ENCODE results near the gene KISS1. TPM values are rescaled to one million over a fixed set of nuclear protein-coding genes. Genes with fewer than 3 reads are reported as not detected.

Gene KISS1
- total RNA-seq, 6 experiments from 2014 or later = 2.6 to 4.3 (median 3.6) TPM

DNA sequence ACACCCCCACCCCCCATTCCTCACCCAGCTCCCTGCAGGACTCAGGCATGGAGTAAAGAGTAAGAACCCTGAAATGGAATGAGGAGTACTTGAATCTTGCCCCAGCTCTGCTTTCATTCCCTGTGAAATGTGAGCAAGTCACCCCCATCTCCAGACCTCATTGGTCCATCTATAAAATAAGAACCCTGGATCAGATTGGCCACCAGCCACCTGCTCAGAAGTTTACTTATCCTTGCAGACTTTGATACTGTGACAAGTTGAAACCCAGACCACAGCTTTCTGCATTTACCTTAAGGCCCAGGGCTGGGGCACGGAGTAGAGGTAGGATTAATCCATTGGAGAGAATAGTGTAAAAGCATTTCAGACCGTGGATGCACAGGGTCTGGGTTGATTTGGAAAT is 2.2 kb downstream of the KISS1 start:
- no peaks in the 10 kb centered on the region for H3K36me3 Mint-ChIP-seq (ENCODE audit: low read depth)
- no peak overlapping the region for H3K4me3 Mint-ChIP-seq
- H3K4me1 Mint-ChIP-seq (ENCODE audit: low read depth) = peaks cover 66% of the 10 kb centered on the region
- H3K27me3 Mint-ChIP-seq (ENCODE audit: insufficient read depth) = peaks cover 5% of the 10 kb centered on the region; the same call in 1 of the 2 replicates
- TF ChIP-seq, protein P1, sequence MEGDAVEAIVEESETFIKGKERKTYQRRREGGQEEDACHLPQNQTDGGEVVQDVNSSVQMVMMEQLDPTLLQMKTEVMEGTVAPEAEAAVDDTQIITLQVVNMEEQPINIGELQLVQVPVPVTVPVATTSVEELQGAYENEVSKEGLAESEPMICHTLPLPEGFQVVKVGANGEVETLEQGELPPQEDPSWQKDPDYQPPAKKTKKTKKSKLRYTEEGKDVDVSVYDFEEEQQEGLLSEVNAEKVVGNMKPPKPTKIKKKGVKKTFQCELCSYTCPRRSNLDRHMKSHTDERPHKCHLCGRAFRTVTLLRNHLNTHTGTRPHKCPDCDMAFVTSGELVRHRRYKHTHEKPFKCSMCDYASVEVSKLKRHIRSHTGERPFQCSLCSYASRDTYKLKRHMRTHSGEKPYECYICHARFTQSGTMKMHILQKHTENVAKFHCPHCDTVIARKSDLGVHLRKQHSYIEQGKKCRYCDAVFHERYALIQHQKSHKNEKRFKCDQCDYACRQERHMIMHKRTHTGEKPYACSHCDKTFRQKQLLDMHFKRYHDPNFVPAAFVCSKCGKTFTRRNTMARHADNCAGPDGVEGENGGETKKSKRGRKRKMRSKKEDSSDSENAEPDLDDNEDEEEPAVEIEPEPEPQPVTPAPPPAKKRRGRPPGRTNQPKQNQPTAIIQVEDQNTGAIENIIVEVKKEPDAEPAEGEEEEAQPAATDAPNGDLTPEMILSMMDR (IDR thresholded peaks at IDR 0.05) = no peak
- DNase-seq = no peak
- H3K9me3 Mint-ChIP-seq = no peaks in the 10 kb centered on the region
- H3K27ac Mint-ChIP-seq = no peak overlapping the region

GRCh38 chr1:204192589-204193352 is 3.5 kb downstream of the KISS1 start:
- no peaks in the 10 kb centered on the region for H3K9me3 Mint-ChIP-seq
- TF ChIP-seq, protein P1 (IDR thresholded peaks at IDR 0.05) = no peak
- H3K36me3 Mint-ChIP-seq (ENCODE audit: low read depth) = no peaks in the 10 kb centered on the region
- peaks cover 11% of the 10 kb centered on the region for H3K27me3 Mint-ChIP-seq (ENCODE audit: insufficient read depth)
- no peak overlapping the region for H3K27ac Mint-ChIP-seq
- peaks cover 54% of the 10 kb centered on the region for H3K4me1 Mint-ChIP-seq (ENCODE audit: low read depth)
- DNase-seq = no peak
- H3K4me3 Mint-ChIP-seq = no peak overlapping the region

- TF ChIP-seq, protein P1 (IDR thresholded peaks at IDR 0.05) = no peak
- H3K27ac Mint-ChIP-seq = no peak overlapping the region
- H3K4me1 Mint-ChIP-seq (ENCODE audit: low read depth) = peaks cover 54% of the 10 kb centered on the region
- H3K36me3 Mint-ChIP-seq (ENCODE audit: low read depth) = no peaks in the 10 kb centered on the region
- no peak overlapping the region for H3K4me3 Mint-ChIP-seq
- no peak for DNase-seq
- H3K27me3 Mint-ChIP-seq (ENCODE audit: insufficient read depth) = peaks cover 11% of the 10 kb centered on the region
- no peaks in the 10 kb centered on the region for H3K9me3 Mint-ChIP-seq
These were observed 4.2 kb downstream of the KISS1 start for GRCh38 chr1:204192046-204192445.

- no peak for DNase-seq
- no peaks in the 10 kb centered on the region for H3K9me3 Mint-ChIP-seq
- no peaks in the 10 kb centered on the region for H3K36me3 Mint-ChIP-seq (ENCODE audit: low read depth)
- H3K27ac Mint-ChIP-seq = no peak overlapping the region
- peaks cover 50% of the 10 kb centered on the region for H3K4me1 Mint-ChIP-seq (ENCODE audit: low read depth)
- H3K27me3 Mint-ChIP-seq (ENCODE audit: insufficient read depth) = peaks cover 15% of the 10 kb centered on the region
- TF ChIP-seq, protein P1 (IDR thresholded peaks at IDR 0.05) = no peak
- no peak overlapping the region for H3K4me3 Mint-ChIP-seq
These were observed 4.8 kb downstream of the KISS1 start for GRCh38 chr1:204191456-204191855.

DNA sequence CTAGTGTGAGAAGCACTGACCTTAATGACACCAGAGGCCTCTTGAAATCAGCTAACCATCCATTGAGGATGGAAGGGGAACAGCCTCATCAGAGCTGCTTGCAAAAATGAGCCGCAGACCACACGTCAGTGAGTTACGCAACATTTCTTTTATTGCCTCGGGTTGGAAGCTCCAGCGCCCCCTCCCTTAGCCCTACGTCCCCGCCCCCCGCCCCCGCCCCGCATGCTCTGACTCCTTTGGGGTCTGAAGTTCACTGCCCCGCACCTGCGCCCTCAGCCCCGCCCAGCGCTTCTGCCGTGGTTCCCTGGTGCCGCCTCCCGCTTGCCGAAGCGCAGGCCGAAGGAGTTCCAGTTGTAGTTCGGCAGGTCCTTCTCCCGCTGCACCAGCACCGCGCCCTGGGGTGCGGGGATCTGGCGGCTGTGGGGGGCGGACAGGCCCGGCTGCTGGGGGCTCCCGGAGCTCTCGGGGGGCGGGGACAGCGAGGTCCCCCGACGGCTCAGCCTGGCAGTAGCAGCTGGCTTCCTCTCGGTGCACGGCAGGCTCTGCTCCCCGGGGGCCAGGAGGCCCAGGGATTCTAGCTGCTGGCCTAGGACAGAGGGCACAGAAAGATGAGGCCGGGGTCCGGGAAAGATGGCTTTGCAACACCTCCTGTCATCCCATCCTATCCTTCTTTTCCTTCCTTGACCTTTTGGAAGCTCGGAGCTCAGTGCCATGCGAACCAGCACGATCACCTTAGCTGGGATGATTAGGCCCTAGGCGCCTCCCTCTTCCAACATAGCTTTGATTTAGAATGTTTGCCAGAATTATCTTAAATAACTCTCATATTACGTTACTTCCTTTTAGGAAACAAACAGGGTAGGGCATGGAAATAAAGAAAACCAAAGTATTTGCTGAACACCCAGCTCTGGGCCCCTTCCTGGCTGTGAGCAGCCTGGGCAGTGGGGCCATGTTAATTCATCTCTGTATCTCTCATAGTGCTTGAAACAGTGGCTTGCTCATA is 5.8 kb downstream of the KISS1 start:
- Mint-ChIP-seq H3K4me1 (ENCODE audit: low read depth) (peaks cover 40% of the 10 kb centered on the region), H3K36me3 (ENCODE audit: low read depth) (no peaks in the 10 kb centered on the region), H3K27ac (no peak overlapping the region; the same call in 1 of the 2 replicates), H3K4me3 (peak overlapping the region; percentile 19), H3K27me3 (ENCODE audit: insufficient read depth) (peaks cover 16% of the 10 kb centered on the region), H3K9me3 (no peaks in the 10 kb centered on the region)
- TF ChIP-seq, protein P1 (IDR thresholded peaks at IDR 0.05) = no peak
- DNase-seq = no peak

All from HFFc6 (cell line).